Dedifferentiated amniotic fluid mesenchymal stem cell (primary cell): Measurements from ENCODE around the gene TMC6.
"Not testable (repeated sequence)": the region's sequence is repeated elsewhere in the genome, so short reads cannot be mapped to it uniquely, and the experiment has no call there.

Experiments used
- DNase-seq: peaks from one replicate; pipeline ENCODE4 v3.0.0-alpha.2; 2016; ENCODE audit errors: extremely low spot score

TMC6 gene

GRCh38 chr17:78159575-78160158, 31.1 kb upstream of the TMC6 start:
- DNase-seq, result no peak

DNA sequence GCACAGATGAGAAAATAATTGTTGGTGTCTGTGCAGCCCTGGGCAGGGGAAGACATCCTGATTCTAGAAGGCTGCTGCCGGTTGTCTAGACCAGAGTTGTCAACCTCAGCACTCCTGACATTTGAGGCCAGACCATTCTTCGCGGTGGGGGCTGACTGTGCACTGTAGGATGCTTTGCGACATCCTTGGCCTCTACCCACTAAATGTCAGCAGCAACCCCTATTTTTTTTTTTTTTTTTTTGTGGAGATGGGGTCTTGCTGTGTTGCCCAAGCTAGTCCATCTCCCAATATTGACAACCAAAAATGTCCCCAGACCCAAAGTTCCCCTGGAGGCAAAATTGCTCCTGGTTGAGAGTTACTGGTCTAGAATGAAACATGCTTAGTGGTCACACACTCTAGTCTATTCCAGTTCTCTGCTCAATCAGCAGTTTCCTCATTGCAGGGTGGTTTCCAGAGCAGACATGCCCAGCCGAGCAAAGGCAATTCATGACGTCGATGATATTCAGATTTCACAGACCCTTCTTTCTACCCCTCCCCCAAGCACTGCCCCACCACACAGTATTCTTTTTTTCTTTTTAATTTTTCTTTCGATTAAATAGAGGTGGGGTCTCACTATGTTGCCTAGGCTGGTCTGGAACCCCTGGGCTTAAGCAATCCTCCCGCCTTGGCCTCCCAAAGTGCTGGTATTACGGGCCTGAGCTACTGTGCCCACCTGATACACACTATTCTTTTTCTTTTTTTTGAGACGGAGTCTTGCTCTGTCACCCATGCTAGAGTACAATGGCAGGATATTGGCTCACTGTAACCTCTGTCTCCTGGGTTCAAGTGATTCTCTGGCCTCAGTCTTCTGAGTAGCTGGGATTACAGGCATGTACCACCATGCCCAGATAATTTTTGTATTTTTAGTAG, 26.6 kb upstream of the TMC6 start:
- no peak for DNase-seq

GRCh38 chr17:78151514-78152008, 23.0 kb upstream of the TMC6 start:
- no peak for DNase-seq

DNA sequence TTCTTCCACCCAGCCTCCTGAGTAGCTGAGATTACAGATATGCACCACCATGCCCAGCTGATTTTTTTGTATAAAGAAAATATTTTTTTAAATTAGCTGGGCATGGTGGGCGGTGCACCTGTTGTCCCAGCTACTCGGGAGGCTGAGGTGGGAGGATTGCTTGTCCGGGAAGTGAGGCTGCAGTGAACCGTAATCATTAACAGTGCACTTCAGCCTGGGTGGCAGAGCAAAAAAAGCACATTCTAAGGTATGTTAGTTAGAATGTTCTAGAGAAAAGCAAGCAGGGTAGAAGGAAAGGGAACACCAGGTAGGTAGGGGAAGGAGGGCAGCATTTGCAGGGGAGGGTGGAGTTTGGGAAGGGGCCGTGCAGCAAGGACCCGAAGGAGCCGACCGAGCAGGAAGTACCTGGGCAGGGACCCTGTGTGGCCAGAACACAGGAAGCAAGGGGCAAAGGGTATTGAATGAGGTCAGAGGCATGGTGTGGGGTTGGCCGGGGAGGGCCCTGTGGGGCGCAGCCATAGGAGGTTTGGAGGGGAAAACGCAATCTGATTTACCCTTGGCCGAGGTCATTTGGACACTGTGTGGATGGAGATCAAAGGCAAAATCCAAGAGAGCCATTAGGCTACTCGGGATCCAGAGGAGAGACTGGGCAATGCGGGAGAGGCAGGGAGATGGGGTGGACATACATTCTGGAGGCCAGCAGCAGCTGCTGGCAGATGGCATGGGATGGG, 19.9 kb upstream of the TMC6 start:
- DNase-seq, result no peak

- no peak for DNase-seq
Observed at GRCh38 chr17:78147315-78147998, 18.9 kb upstream of the TMC6 start.

DNA sequence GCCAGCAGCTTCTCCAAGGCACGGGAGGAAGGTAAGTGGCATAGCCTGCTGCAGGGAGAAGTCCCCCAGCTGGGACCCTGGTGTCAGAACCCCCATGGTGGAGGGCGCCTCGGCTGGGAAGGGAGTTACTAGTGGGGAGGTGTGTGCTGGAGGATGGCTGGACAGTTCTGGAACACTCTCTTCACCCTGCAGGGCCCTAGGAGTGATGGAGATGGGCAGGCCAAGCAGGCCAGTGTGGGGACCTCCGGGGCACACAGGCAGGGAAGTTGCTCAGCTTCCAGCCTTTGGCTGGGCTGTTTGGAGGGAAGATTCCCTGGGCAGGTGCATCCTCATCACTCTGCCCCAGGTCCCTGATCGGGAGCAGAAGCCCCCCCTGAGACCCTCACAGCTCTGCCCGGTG, 18.3 kb upstream of the TMC6 start:
- DNase-seq, result no peak

GRCh38 chr17:78146471-78146869, 17.9 kb upstream of the TMC6 start:
- DNase-seq, result no peak

DNA sequence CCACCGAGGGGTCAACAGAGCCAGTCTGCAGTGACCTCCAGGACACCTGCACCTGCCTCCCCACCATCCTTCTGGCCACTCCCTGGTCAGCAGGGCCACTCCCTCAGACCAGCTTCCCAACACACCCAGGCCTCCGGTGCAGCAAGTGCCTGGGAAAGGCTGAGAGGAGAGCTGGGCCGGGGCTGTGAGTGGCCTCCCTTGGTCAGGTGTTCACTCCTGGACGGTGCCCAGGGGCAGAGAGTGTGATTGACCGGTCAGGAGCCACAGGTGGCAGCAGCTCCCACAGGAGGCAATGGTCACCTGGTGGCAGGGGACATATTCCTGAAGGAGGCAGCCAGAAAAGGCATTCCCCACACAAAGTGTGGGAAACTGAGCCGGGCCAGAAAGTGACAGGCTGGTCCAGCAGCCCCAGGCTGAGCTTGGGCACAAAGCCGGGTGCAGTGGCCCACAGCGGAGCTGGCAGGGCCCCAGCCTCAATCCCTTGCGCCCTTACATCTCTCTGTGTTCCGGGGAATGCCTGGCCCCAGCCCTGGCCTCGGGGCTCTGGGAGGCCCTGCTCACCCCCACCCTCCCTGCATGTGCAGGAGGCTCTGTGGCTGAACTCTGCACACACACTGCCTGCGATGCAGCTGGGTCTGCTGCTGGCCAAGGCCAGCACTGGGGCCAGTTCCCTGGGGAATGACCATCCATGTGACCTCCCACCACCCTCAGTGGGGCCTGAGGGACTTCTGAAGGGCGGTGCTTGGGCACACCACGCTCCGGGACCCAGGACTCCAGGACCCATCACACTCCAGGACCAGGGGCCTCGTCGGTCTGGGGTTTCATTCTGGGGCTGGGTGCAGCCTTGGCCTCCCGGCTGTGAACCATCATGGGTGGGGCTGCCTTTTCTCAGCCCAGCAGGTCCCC, 16.4 kb upstream of the TMC6 start:
- DNase-seq, result no peak

DNA sequence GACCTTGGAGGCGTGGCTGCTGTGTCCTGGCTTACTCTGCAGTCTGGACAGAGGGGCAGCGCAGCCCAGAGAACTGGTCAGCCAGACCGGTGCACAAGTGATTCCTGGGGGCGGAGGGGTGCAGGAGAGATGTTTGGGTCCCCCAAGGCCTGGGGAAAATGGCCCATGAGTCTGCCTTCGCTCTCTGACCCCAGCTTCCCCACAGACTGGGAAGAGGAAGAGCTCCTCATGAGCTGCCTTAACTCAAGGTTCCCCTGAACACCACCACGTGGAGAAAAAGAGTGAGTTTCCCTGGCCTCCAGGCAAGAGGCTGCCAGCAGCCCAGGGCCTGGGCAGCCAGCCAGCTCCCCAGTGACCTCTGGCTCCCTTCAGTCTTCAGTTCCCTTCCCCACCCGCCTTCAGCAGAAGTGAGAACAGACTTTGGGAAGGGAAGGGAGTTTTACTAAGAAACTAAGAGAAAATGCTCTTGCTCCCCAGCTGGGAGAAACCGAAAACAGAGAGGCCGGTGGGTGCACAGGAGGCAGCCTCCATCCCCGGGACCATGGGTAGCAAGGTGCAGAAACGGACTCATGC, 15.7 kb upstream of the TMC6 start:
- no peak for DNase-seq

- no peak for DNase-seq
Observed at GRCh38 chr17:78143214-78144146, 14.9 kb upstream of the TMC6 start.

GRCh38 chr17:78142119-78142861, 13.7 kb upstream of the TMC6 start:
- DNase-seq, result no peak

DNA sequence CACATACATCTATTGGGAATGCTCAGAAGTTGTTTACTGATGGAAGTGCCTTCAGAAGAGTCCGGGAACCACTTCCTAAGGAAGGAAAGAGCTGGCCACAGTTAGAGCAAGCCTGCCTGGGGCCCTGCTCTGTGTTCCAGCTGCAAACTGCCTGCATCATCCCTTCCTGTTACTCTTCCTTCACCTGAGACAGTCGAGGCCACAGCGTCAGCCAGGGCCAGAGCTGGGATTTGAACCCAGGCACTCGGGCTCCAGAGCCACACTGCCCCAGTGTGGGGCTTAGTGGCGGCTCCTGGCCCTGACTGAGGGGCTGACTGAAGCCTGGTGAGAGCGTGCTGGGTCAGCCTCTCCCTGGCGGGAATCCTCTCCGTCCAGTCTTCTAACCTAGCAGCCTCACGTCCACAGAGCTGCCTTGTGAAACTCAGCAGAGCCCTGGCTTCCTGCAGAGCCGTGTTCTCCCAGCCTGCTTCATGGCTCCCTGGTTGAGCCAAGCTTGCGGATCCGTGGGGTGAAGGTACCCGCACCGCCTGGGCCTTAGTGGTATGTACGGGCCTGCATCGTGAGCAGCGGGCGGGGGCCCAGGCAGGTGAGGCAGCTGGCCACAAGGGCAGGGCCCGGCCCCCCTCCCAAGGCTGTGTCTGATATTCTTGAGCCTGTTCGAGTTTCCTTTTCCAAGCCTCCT, 13.0 kb upstream of the TMC6 start:
- no peak for DNase-seq

- DNase-seq, result no peak
Observed at GRCh38 chr17:78140169-78141051, 11.9 kb upstream of the TMC6 start.

DNA sequence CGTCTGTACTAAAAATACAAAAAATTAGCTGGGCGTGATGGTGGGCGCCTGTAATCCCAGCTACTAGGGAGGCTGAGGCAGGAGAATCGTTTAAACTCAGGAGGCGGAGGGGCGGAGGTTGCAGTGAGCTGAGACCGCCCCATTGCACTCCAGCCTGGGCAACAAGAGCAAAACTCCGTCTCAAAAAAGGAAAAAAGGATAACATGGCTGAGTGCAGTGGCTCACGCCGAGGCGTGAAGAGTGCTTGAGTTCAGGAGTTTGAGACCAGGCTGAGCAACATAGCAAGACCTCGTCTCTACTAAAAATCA, 11.3 kb upstream of the TMC6 start:
- not testable (repeated sequence) for DNase-seq

GRCh38 chr17:78138204-78139060, 9.9 kb upstream of the TMC6 start:
- DNase-seq, result no peak
